ENCODE measurements around the gene GSPT1. TPM values are rescaled to one million over a fixed set of nuclear protein-coding genes. Genes with fewer than 3 reads are reported as not detected.

GSPT1 gene
- total RNA-seq, 1 experiment from 2014 or later, result 173 TPM

DNA sequence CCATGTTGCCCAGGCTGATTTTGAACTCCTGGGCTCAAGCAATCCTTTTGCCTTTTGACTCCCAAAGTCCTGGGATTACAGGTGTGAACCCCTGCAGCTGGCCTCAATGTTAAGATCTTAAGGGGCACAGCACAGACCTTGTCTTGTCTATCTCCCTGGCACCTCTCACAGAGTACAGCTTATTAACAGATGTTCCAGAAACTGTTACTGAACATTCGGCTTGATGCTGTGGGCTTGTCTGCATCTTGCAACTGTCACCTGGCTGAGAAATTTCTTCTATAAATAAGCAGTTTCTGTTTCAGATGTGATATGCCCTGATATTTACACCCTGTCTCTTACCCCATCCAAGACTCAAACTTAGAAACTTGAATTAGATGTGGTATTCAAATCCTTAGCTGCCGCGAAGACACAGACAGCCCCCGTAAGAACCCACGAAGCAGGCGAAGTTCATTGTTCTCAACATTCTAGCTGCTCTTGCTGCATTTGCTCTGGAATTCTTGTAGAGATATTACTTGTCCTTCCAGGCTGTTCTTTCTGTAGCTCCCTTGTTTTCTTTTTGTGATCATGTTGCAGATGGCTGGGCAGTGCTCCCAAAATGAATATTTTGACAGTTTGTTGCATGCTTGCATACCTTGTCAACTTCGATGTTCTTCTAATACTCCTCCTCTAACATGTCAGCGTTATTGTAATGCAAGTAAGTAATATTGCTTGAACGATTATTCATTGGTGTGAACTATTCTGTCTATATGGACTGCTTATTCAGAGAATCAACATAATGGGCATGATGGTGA, 49.2 kb upstream of the GSPT1 start, which contains the start of gene TNFRSF17:
TSS of gene TNFRSF17 (plus strand) at position 450 of the 791 bp plus-strand sequence. CDS start at position 565, 115 bp downstream.
- Histone ChIP-seq H2AK5ac (ENCODE audit: insufficient read length, low read length) (no peak within 1 kb of the TSS), H2AFZ (ENCODE audit: low read length) (no peak within 1 kb of the TSS), H3K14ac (ENCODE audit: insufficient read depth, low read length) (no peak within 1 kb of the TSS)

More for the DNA sequence above, 49.2 kb upstream of the GSPT1 start, which contains the start of gene TNFRSF17:
- H3K4ac ChIP-seq (ENCODE audit: low read depth, low read length), result no peak within 1 kb of the TSS
- no peak within 1 kb of the TSS for H2BK5ac ChIP-seq (ENCODE audit: insufficient read length, low read length)
- no peaks in the 10 kb centered on the region for H3K23me2 ChIP-seq (ENCODE audit: insufficient read length, low read depth, low read length, poor library complexity, severe bottlenecking)
- Mint-ChIP-seq H3K4me1 (no peaks in the 10 kb centered on the region), H3K27ac (no peak within 1 kb of the TSS), H3K9me3 (no peaks in the 10 kb centered on the region), H3K4me3 (no peak within 1 kb of the TSS), H3K27me3 (ENCODE audit: low read depth) (no peaks in the 10 kb centered on the region), H3K36me3 (ENCODE audit: insufficient read depth in 1 of 3, low read depth in 3 of 3) (no peaks in the 10 kb centered on the region)
- no peak within 1 kb of the TSS for H2BK15ac ChIP-seq (ENCODE audit: low read depth, low read length)
- H3K23ac ChIP-seq (ENCODE audit: insufficient read length, low read depth, low read length), result no peak within 1 kb of the TSS
- H3K27me3 ChIP-seq (ENCODE audit: insufficient read depth, low read length), result no peaks in the 10 kb centered on the region
- H3K4me1 ChIP-seq (ENCODE audit: insufficient read depth, low read length), result no peaks in the 10 kb centered on the region
- no peak within 1 kb of the TSS for H3T11ph ChIP-seq (ENCODE audit: low read length)
- H3K56ac ChIP-seq (ENCODE audit: insufficient read length, low read depth, low read length), result no peak within 1 kb of the TSS
- no CpG with 5 or more reads among the region's 9 CpGs for WGBS (ENCODE audit: extremely low coverage, insufficient read length, low lambda C conversion rate)
- H2BK120ac ChIP-seq (ENCODE audit: low read depth, low read length, poor library complexity, severe bottlenecking), result no peak within 1 kb of the TSS
- no peak within 1 kb of the TSS for H2BK12ac ChIP-seq (ENCODE audit: insufficient read length, low read depth, low read length)
- no peaks in the 10 kb centered on the region for H3K79me1 ChIP-seq (ENCODE audit: insufficient read depth, low read depth, low read length, poor library complexity, severe bottlenecking)
- no peak within 1 kb of the TSS for H3K27ac ChIP-seq (ENCODE audit: insufficient read length, low read depth, low read length)
- H4K5ac ChIP-seq (ENCODE audit: insufficient read length, low read depth, low read length), result no peak within 1 kb of the TSS
- H3K18ac ChIP-seq (ENCODE audit: insufficient read length, low read depth, low read length), result no peak within 1 kb of the TSS
- no peaks in the 10 kb centered on the region for H3K79me2 ChIP-seq (ENCODE audit: insufficient read depth, low read length)
- H3K9me3 ChIP-seq (ENCODE audit: control insufficient read depth, low read depth, low read length), result no peaks in the 10 kb centered on the region
- H4K8ac ChIP-seq (replicated peaks; ENCODE audit: insufficient read length, low read depth, low read length), result no peak within 1 kb of the TSS
- H4K20me1 ChIP-seq (ENCODE audit: control insufficient read depth, insufficient read depth, insufficient read length), result no peaks in the 10 kb centered on the region
- no peak within 1 kb of the TSS for H3K4me2 ChIP-seq (ENCODE audit: insufficient read depth, insufficient read length, low read length)
- H4K91ac ChIP-seq (ENCODE audit: insufficient read length, low read depth, low read length), result no peak within 1 kb of the TSS
- no peak within 1 kb of the TSS for H2BK20ac ChIP-seq (ENCODE audit: low read depth, low read length, poor library complexity, severe bottlenecking)
- DNase-seq, result no peak
- H3K9ac ChIP-seq (ENCODE audit: extremely low read depth, insufficient read length, low read length), result no peak within 1 kb of the TSS
- TF ChIP-seq, protein P1, sequence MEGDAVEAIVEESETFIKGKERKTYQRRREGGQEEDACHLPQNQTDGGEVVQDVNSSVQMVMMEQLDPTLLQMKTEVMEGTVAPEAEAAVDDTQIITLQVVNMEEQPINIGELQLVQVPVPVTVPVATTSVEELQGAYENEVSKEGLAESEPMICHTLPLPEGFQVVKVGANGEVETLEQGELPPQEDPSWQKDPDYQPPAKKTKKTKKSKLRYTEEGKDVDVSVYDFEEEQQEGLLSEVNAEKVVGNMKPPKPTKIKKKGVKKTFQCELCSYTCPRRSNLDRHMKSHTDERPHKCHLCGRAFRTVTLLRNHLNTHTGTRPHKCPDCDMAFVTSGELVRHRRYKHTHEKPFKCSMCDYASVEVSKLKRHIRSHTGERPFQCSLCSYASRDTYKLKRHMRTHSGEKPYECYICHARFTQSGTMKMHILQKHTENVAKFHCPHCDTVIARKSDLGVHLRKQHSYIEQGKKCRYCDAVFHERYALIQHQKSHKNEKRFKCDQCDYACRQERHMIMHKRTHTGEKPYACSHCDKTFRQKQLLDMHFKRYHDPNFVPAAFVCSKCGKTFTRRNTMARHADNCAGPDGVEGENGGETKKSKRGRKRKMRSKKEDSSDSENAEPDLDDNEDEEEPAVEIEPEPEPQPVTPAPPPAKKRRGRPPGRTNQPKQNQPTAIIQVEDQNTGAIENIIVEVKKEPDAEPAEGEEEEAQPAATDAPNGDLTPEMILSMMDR (conservative IDR thresholded peaks at IDR 0.05), result no peak
